Osteocyte (in vitro differentiated cells): ENCODE measurements around the gene RNF135. TPM values are rescaled to one million over a fixed set of nuclear protein-coding genes. Genes with fewer than 3 reads are reported as not detected.
"Not testable (repeated sequence)": the region's sequence is repeated elsewhere in the genome, so short reads cannot be mapped to it uniquely, and the experiment has no call there.

ENCODE experiments used
- DNase-seq: peaks from one replicate; pipeline ENCODE4 v3.0.0; 2021; ENCODE audit warnings: mixed read lengths; ENCODE audit not compliant: unreplicated experiment; ENCODE audit errors: extremely low spot score
- H3K27ac Mint-ChIP-seq: one replicate; pipeline ENCODE4 v1.8.0; 2021; ENCODE audit warnings: mild to moderate bottlenecking, mixed read lengths; ENCODE audit not compliant: unreplicated experiment
- H3K27me3 Mint-ChIP-seq: one replicate; pipeline ENCODE4 v1.8.0; 2021; ENCODE audit warnings: mixed read lengths; ENCODE audit not compliant: unreplicated experiment
- H3K36me3 Mint-ChIP-seq: one replicate; pipeline ENCODE4 v1.8.0; 2021; ENCODE audit warnings: mixed read lengths; ENCODE audit not compliant: unreplicated experiment
- H3K4me1 Mint-ChIP-seq: one replicate; pipeline ENCODE4 v1.8.0; 2021; ENCODE audit warnings: mixed read lengths; ENCODE audit not compliant: unreplicated experiment
- H3K4me3 Mint-ChIP-seq: one replicate; pipeline ENCODE4 v1.8.0; 2021; ENCODE audit warnings: mild to moderate bottlenecking, moderate library complexity, mixed read lengths; ENCODE audit not compliant: unreplicated experiment
- H3K9me3 Mint-ChIP-seq: one replicate; pipeline ENCODE4 v1.8.0; 2021; ENCODE audit warnings: mixed read lengths; ENCODE audit not compliant: unreplicated experiment
- total RNA-seq: library from RNA; stranded (reverse); gene quantifications from 2 replicates; pipeline ENCODE4 v1.2.1, GENCODE V29; 2021
- TF ChIP-seq, protein P1 (sequence below): fragments of 200-600 bp; sonication (generic); IDR thresholded peaks from 2 replicates; pipeline ENCODE4 v1.5.0; 2021; ENCODE audit warnings: antibody characterized with exemption, mild to moderate bottlenecking, moderate library complexity

Gene RNF135
- total RNA-seq, 1 donor from 2014 or later, result 16.1 TPM

GRCh38 chr17:30926516-30926915 is 44.3 kb upstream of the RNF135 start:
- no peak for DNase-seq
- TF ChIP-seq, protein P1, sequence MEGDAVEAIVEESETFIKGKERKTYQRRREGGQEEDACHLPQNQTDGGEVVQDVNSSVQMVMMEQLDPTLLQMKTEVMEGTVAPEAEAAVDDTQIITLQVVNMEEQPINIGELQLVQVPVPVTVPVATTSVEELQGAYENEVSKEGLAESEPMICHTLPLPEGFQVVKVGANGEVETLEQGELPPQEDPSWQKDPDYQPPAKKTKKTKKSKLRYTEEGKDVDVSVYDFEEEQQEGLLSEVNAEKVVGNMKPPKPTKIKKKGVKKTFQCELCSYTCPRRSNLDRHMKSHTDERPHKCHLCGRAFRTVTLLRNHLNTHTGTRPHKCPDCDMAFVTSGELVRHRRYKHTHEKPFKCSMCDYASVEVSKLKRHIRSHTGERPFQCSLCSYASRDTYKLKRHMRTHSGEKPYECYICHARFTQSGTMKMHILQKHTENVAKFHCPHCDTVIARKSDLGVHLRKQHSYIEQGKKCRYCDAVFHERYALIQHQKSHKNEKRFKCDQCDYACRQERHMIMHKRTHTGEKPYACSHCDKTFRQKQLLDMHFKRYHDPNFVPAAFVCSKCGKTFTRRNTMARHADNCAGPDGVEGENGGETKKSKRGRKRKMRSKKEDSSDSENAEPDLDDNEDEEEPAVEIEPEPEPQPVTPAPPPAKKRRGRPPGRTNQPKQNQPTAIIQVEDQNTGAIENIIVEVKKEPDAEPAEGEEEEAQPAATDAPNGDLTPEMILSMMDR, result no peak
- Mint-ChIP-seq H3K9me3 (no peaks in the 10 kb centered on the region), H3K27me3 (peaks cover 25% of the 10 kb centered on the region), H3K27ac (no peak overlapping the region), H3K4me3 (no peak overlapping the region), H3K36me3 (peaks cover 1% of the 10 kb centered on the region), H3K4me1 (peaks cover 8% of the 10 kb centered on the region)

- Mint-ChIP-seq H3K4me1 (peaks cover 2% of the 10 kb centered on the region), H3K4me3 (no peak overlapping the region), H3K27ac (no peak overlapping the region), H3K36me3 (peaks cover 1% of the 10 kb centered on the region), H3K9me3 (no peaks in the 10 kb centered on the region), H3K27me3 (peaks cover 21% of the 10 kb centered on the region)
- TF ChIP-seq, protein P1, result no peak
- DNase-seq, result no peak
Measured at GRCh38 chr17:30927756-30928155, 43.1 kb upstream of the RNF135 start.

DNA sequence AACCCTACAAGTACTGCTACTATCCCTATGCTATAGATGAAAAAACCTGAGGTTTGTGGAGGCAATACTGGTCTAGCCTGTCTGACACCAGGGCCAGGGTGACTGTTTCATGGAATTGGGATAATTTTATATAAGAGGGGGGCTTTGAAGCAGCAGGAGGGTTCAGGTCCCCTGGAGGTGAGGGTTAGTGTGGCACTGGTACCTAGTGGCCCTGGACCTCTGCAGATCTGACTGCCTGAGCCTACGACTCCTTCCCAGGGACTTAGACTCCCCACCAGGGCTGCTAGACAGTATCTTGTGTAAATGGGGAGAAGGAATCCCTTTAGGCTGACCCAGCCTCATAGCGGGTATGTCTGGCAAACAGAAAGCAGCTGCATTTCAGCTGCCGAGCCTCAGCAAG is 42.3 kb upstream of the RNF135 start:
- no peaks in the 10 kb centered on the region for H3K36me3 Mint-ChIP-seq
- peaks cover 17% of the 10 kb centered on the region for H3K27me3 Mint-ChIP-seq
- TF ChIP-seq, protein P1, result no peak
- H3K27ac Mint-ChIP-seq, result no peak overlapping the region
- no peaks in the 10 kb centered on the region for H3K4me1 Mint-ChIP-seq
- DNase-seq, result no peak
- H3K4me3 Mint-ChIP-seq, result no peak overlapping the region
- H3K9me3 Mint-ChIP-seq, result no peaks in the 10 kb centered on the region

DNA sequence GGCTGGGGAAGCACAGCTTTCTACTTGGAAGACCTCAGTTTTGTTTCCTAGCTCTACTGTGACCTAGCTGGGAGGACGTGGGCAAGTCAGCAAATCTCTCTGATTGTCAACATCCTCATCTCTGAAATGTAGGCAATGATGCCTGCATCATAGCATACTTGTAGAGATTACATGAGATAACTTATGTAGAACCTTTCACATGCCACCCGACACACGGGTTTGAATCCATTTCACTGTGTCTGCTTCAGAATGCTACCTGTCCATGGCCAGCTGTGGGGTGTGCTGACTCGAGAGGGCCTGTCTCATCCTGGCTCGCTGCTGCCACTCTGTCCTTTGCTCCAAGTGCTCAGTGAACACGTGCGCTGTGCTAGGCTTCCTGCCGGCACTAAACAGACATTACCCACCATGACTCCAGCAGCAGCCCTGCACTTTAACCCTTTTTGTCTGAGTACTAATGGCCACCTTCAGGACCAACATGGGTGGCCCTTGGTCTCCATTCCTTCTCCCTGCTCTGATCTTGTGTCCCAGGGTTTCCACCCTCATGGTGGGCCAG is 41.7 kb upstream of the RNF135 start:
- TF ChIP-seq, protein P1, result no peak

GRCh38 chr17:30929861-30930260 is 41.0 kb upstream of the RNF135 start:
- not testable (repeated sequence) for H3K4me3 Mint-ChIP-seq, H3K36me3 Mint-ChIP-seq

More for the DNA sequence above, 41.7 kb upstream of the RNF135 start:
- DNase-seq, result no peak
- H3K27me3 Mint-ChIP-seq, result peaks cover 12% of the 10 kb centered on the region
- H3K27ac Mint-ChIP-seq, result no peak overlapping the region
- no peaks in the 10 kb centered on the region for H3K4me1 Mint-ChIP-seq
- no peaks in the 10 kb centered on the region for H3K36me3 Mint-ChIP-seq
- H3K4me3 Mint-ChIP-seq, result no peak overlapping the region
- H3K9me3 Mint-ChIP-seq, result no peaks in the 10 kb centered on the region

GRCh38 chr17:30930495-30930894 is 40.3 kb upstream of the RNF135 start:
- Mint-ChIP-seq H3K4me1 (no peaks in the 10 kb centered on the region), H3K9me3 (no peaks in the 10 kb centered on the region), H3K27ac (no peak overlapping the region), H3K27me3 (peaks cover 5% of the 10 kb centered on the region), H3K4me3 (no peak overlapping the region), H3K36me3 (no peaks in the 10 kb centered on the region)
- DNase-seq, result no peak
- TF ChIP-seq, protein P1, result no peak

More at GRCh38 chr17:30929861-30930260, 41.0 kb upstream of the RNF135 start:
- H3K9me3 Mint-ChIP-seq, H3K27me3 Mint-ChIP-seq, H3K27ac Mint-ChIP-seq, DNase-seq, H3K4me1 Mint-ChIP-seq: not testable (repeated sequence)

- H3K4me3 Mint-ChIP-seq, H3K4me1 Mint-ChIP-seq, H3K27me3 Mint-ChIP-seq, H3K36me3 Mint-ChIP-seq, H3K27ac Mint-ChIP-seq, H3K9me3 Mint-ChIP-seq, DNase-seq: not testable (repeated sequence)
Measured at GRCh38 chr17:30931582-30931981, 39.3 kb upstream of the RNF135 start.
